HT-29 (cell line): ENCODE measurements around the gene RBM41. TPM values are rescaled to one million over a fixed set of nuclear protein-coding genes. Genes with fewer than 3 reads are reported as not detected.
"Not testable (repeated sequence)": the region's sequence is repeated elsewhere in the genome, so short reads cannot be mapped to it uniquely, and the experiment has no call there.

Experiments used
- DNase-seq: peaks from one replicate; pipeline ENCODE4 v3.0.0-alpha.2; 2015; ENCODE audit warnings: low spot score
- total RNA-seq: library from RNA; depleted of rRNA; stranded (reverse); fragments of >200 nt; shearing (Covaris generic); gene quantifications from 2 replicates; pipeline ENCODE4 v1.2.3, GENCODE V29; 2014; rRNA removed

RBM41 gene
- 11.1 and 13.9 TPM in 2 replicates for total RNA-seq

DNA sequence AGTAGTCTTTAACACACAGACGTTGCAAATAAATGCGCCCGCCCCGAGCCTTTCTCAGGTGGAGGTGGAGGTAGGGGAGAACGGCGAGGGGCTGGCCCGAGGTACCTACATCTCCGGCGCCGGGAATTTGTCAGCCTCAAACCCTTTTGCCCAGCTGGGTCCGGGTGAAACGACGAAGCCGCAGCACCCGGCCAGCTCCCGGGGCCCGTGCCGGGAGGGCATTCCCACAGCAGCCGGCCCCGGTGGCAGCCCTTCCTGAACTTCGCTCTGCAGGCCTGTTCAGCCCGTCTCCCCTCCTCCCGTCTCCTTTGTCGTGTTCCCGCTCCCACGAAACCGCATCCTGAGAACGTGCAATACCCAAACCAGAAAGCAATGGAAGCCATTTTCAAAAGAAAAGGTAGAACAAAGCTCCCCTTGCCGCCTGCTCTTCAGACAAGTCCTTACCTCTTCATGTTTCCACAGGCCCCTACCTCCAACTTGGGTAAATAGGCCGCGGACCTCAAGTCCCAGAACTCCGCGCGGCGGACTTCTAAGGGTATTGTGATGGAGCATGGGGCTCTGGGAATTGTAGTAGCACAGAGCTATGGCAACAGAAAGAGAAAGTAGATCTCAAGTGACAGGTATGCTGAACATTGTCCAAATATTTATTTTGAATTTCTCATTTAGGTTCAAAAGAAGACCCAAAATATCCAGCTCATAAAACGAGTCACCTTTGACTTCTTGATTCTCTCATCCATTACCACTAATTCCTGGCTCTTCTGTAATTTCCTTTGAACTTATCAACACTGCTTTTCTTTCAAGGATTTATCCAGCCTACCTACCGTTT lies at the start of gene RBM41:
TSS of gene RBM41 (minus strand) at position 501 of the 826 bp plus-strand sequence. CDS start at position 452, 49 bp downstream.
- DNase-seq: peak; percentile 87

DNA sequence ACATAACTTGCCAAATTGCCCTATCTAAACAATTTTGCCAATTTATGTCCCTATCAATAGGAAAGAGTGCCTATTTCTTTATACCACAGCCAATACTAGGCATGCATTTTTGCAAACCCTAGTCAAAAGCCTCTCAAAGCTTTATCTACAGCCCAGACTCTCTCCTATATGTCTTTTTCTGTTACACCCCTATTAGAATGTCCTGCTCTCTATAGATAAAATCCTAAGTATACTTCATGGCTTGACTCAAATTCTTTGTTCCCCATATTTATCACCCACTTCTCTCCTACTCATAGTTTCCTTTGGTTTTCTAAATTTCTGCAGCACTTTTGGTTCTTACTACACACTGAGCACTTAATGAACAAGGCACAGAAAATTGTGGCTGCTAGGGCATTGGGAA lies 49.6 kb upstream of the RBM41 start:
- DNase-seq: no peak

- DNase-seq: no peak
Measured at GRCh38 chrX:107167163-107167921, 48.7 kb upstream of the RBM41 start.

DNA sequence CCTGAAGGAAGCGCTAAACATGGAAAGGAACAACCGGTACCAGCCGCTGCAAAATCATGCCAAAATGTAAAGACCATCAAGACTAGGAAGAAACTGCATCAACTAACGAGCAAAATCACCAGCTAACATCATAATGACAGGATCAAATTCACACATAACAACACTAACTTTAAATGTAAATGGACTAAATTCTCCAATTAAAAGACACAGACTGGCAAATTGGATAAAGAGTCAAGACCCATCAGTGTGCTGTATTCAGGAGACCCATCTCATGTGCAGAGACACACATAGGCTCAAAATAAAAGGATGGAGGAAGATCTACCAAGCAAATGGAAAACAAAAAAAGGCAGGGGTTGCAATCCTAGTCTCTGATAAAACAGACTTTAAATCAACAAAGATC lies 39.0 kb upstream of the RBM41 start:
- not testable (repeated sequence) for DNase-seq

- not testable (repeated sequence) for DNase-seq
Measured at GRCh38 chrX:107155621-107156430, 37.2 kb upstream of the RBM41 start.

GRCh38 chrX:107154787-107155620 lies 36.4 kb upstream of the RBM41 start:
- DNase-seq: peak; percentile 63

GRCh38 chrX:107153005-107153404 lies 34.4 kb upstream of the RBM41 start:
- no peak for DNase-seq

DNA sequence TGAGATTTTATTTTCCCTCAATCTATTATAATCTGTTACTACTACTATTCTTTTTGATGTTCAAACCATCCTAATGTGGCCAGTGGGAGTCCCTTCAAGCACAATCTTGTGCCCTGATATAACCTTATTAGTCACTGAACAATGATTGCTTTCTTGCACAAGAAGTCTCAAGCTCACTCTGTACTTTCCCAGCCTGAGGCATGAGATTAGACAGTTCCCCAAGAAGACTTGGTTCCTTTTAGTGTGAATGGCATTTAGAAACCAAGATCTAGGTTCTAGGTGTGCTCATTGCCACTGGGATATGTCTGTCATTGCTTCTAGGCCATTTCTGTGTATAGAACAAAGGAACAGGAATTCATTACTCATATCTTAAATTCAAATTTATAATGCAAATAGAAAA lies 28.0 kb upstream of the RBM41 start:
- no peak for DNase-seq

DNA sequence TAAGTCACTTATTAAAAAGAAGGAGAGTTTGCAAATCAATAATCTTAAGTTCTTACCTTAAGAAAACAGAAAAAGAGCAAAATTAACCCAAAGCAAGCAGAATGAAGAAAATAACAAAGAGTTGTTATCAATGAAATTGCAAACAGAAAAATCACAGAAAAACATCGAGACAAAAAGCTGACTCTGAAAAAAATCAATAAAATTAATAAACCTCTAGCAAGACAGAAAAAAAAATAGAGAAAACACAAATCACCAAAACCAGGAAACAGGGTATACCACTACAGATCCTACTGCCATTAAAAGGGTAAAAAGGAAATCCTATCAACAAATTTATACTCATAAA lies 17.3 kb upstream of the RBM41 start:
- DNase-seq: no peak

DNA sequence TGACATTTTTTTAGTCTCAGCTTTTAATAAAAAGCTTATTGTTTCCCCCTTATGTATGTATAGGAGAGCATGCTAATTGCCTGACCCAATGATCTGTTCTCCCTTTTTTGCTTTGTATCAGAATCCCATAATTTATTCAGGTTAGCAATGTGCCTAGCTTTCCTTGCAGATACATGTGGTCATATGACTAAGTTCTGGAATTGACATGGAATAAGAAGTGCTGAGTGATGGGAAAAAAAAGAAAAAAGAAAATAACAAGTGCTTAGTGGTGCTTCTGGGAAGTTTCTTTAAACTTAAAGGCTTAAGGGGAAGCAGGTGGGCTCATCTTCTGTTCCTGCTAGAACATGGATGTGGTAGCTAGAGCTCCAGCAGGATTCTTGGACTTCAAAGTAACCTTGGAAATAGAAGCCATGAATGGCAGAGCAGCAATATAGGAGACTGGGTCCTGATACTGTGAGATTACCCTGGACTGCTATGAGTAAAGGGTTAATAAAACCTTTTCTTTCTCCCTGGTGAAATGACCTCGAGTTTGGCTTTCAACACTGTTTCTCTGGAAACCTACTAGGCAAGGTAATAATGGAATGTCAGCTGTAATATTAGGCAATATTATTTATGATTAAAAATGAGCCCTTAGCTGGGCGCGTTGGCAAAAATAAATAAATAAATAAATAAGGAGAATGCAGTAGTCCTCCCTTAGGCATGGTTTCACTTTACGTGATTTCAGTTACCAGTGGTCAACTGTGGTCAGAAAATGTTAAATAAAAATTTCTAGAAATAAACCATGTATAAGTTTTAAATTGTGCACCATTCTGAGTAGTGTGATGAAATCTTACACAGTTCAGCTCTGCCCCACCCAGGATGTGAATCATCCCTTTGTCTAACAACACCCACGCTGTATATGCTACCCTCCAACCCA lies 16.7 kb upstream of the RBM41 start:
- peak; percentile 88 for DNase-seq

- DNase-seq: no peak
Measured at GRCh38 chrX:107123750-107124149, 5.1 kb upstream of the RBM41 start.

DNA sequence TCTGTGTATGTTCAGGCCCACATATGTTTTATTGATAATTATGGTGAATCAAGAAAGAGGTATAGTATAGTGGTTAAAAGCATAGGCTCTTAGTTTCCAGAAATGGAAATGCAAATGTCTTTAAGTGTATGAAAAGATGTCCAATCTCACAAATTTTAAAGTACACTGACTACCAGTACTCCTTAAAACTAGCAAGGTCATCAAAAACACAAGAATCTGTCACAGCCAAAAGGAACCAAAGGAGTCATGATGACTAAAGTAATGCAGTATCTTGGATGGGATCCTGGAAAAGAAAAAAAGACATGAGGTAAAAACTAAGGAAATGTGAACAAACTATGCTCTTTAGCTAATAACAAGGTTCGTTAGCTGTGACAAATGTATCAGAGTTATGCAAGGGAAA lies 661 bp upstream of the RBM41 start:
- DNase-seq: no peak

DNA sequence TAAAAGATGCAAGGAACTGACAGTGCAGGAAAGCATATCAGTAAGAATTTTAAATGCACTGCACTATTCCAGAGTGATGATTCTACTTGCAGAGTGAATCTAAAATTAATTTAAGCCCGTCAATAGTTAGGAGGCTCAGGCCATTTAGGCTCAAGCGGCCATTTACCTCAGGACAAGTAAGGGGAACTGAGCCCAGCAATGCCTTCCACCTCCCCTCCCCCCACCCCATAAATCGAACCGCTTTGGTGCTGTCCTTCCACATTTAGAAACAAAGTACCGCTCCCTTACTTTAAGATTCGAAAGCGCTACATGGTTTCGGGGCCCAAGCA lies 665 bp downstream of the RBM41 start:
- no peak for DNase-seq

GRCh38 chrX:107107459-107107858 lies 11.2 kb downstream of the RBM41 start:
- DNase-seq: no peak

DNA sequence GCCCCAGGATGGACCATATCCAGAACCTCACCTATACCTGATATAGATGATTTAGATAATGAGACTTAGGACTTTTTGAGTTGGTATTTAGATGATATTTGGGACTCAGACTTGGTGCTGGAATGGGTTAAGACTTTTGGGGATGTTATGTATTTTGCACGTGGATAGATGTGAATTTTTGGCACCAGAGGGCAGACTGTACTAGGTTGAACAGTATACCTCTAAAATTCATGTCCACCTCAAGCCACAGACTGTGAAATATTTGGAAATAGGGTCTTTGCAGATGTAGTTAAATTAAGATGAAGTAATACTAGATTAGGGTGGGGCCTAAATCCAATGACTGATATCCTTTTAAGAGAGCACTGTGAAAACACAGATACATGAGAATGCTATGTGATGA lies 15.6 kb downstream of the RBM41 start:
- DNase-seq: peak; percentile 40

DNA sequence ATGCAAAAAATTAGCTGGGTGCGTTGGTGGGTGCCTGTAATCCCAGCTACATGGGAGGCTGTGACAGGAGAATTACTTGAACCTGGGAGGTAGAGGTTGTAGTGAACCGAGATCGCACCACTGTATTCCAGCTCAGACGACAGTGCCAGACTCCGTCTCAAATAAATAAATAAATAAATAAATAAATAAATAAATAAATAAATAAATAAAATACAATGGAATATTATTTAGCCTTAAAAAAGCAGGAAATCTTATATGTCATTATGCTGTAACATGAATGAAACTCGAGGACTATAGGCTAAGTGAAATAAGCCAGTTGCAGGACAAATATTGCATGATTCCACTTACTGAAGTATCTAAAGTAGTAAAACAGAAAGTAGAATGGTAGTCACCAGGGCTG lies 42.5 kb downstream of the RBM41 start:
- DNase-seq: no peak

GRCh38 chrX:107057731-107058130 lies 60.9 kb downstream of the RBM41 start:
- DNase-seq: not testable (repeated sequence)

- DNase-seq: no peak
Measured at GRCh38 chrX:107054978-107055377, 63.6 kb downstream of the RBM41 start.

- DNase-seq: no peak
Measured at GRCh38 chrX:107050195-107050709, 68.4 kb downstream of the RBM41 start.

GRCh38 chrX:107047622-107048021 lies 71.0 kb downstream of the RBM41 start:
- no peak for DNase-seq
